ENCODE data around the gene ADH1B.

DNA sequence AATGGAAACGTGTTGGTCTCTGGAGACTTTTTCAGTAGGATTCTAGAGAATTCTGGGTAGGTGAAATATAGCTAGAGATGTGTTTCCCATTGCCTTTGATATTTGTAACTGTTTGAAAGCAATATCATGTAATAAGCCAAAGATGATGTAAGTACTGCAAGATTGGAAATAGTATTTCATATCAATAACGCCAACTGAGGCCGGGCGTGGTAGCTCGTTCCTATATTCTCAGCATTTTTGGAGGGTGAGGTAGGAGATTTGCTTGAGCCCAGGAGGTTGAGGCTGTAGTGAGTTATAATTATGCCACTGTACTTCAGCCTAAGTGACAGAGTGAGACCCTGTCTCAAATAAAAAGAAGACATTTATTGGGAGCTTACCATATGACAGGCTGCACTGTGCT is 39.9 kb downstream of the ADH1B start:
- TF ChIP-seq POLR2A (IDR thresholded peaks at IDR 0.05) = no peak
- TF ChIP-seq, protein P1, sequence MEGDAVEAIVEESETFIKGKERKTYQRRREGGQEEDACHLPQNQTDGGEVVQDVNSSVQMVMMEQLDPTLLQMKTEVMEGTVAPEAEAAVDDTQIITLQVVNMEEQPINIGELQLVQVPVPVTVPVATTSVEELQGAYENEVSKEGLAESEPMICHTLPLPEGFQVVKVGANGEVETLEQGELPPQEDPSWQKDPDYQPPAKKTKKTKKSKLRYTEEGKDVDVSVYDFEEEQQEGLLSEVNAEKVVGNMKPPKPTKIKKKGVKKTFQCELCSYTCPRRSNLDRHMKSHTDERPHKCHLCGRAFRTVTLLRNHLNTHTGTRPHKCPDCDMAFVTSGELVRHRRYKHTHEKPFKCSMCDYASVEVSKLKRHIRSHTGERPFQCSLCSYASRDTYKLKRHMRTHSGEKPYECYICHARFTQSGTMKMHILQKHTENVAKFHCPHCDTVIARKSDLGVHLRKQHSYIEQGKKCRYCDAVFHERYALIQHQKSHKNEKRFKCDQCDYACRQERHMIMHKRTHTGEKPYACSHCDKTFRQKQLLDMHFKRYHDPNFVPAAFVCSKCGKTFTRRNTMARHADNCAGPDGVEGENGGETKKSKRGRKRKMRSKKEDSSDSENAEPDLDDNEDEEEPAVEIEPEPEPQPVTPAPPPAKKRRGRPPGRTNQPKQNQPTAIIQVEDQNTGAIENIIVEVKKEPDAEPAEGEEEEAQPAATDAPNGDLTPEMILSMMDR (IDR thresholded peaks at IDR 0.05 in 8 of 11, conservative IDR thresholded peaks at IDR 0.05 in 3 of 11) = no peak

All from spleen (tissue), 7 donors.